Neural cell (in vitro differentiated cells): ENCODE measurements around the gene TGM4. TPM values are rescaled to one million over a fixed set of nuclear protein-coding genes. Genes with fewer than 3 reads are reported as not detected.

Experiments used
- H2AFZ ChIP-seq: fragments of 200-600, 300-800 bp; sonication (generic), shearing (Covaris generic); 2 replicates; pipeline ENCODE4 v1.6.0; 2014; ENCODE audit warnings: low read depth, mild to moderate bottlenecking, antibody characterized with exemption, low read length, moderate library complexity
- H3F3A ChIP-seq: fragments of 200-600 bp; shearing (Covaris generic); 2 replicates; pipeline ENCODE4 v1.6.1; 2016; ENCODE audit warnings: mild to moderate bottlenecking, moderate library complexity, mixed read lengths, antibody characterized with exemption, low read length; ENCODE audit not compliant: insufficient read depth, poor library complexity, severe bottlenecking
- H3K27ac ChIP-seq: fragments of 200-600, 300-800 bp; sonication (generic), shearing (Covaris generic); 2 replicates; pipeline ENCODE4 v1.5.1; 2014; ENCODE audit warnings: mild to moderate bottlenecking, low read length, moderate library complexity
- H3K27me3 ChIP-seq: fragments of 300-800, 200-600 bp; sonication (generic), shearing (Covaris generic); 2 replicates; pipeline ENCODE4 v1.6.0; 2014; ENCODE audit warnings: mild to moderate bottlenecking, low read depth, low read length, moderate library complexity; ENCODE audit not compliant: insufficient read depth
- H3K36me3 ChIP-seq: fragments of 300-800, 200-600 bp; sonication (generic), shearing (Covaris generic); 2 replicates; pipeline ENCODE4 v1.5.1; 2014; ENCODE audit warnings: mild to moderate bottlenecking, antibody characterized with exemption, low read length, moderate library complexity; ENCODE audit not compliant: insufficient read depth
- H3K4me2 ChIP-seq: fragments of 300-800, 200-600 bp; sonication (generic), shearing (Covaris generic); 2 replicates; pipeline ENCODE4 v1.6.0; 2014; ENCODE audit warnings: mild to moderate bottlenecking, low read length
- H3K4me3 ChIP-seq: fragments of 300-800, 200-600 bp; sonication (generic), shearing (Covaris generic); 2 replicates; pipeline ENCODE4 v1.5.1; 2014; ENCODE audit warnings: mild to moderate bottlenecking, low read length, moderate library complexity
- H3K79me2 ChIP-seq: fragments of 200-600 bp; shearing (Covaris generic); replicated peaks from 2 replicates; pipeline ENCODE4 v1.6.0; 2014; ENCODE audit warnings: mild to moderate bottlenecking, low read length, moderate library complexity; ENCODE audit not compliant: insufficient read depth
- H3K9ac ChIP-seq: fragments of 300-800, 200-600 bp; sonication (generic), shearing (Covaris generic); 2 replicates; pipeline ENCODE4 v1.6.1; 2016; ENCODE audit warnings: mild to moderate bottlenecking, low read length, mixed read lengths
- H3K9me2 ChIP-seq: fragments of 200-600 bp; shearing (Covaris generic); 2 replicates; pipeline ENCODE4 v1.6.1; 2016; ENCODE audit warnings: mild to moderate bottlenecking, low read length, mixed read lengths; ENCODE audit not compliant: insufficient read depth
- H3K9me3 ChIP-seq: fragments of 200-600, 300-800 bp; sonication (generic), shearing (Covaris generic); 2 replicates; pipeline ENCODE4 v1.6.1; 2016; ENCODE audit warnings: mild to moderate bottlenecking, mixed run types, low read length, moderate library complexity, mixed read lengths
- H4K20me1 ChIP-seq: fragments of 200-600 bp; shearing (Covaris generic); 2 replicates; pipeline ENCODE4 v1.6.1; 2016; ENCODE audit warnings: mild to moderate bottlenecking, mixed run types; ENCODE audit not compliant: insufficient read depth
- EP300 ChIP-seq: fragments of 450-650 bp; conservative IDR thresholded peaks from 2 replicates; pipeline ENCODE4 v1.6.1; 2014; ENCODE audit warnings: antibody characterized with exemption, mild to moderate bottlenecking, moderate library complexity; ENCODE audit not compliant: poor library complexity, severe bottlenecking
- EZH2 ChIP-seq: fragments of 200-600, 300-800 bp; shearing (Covaris generic), sonication (generic); IDR thresholded peaks from 2 replicates; pipeline ENCODE4 v1.6.1; 2014; ENCODE audit warnings: antibody characterized with exemption, low read length, borderline replicate concordance, mild to moderate bottlenecking; ENCODE audit not compliant: insufficient read depth, poor library complexity, severe bottlenecking
- MXI1 ChIP-seq: fragments of 450-650 bp; conservative IDR thresholded peaks from 2 replicates; pipeline ENCODE4 v1.6.1; 2014; ENCODE audit warnings: antibody characterized with exemption, mild to moderate bottlenecking; ENCODE audit not compliant: poor library complexity, severe bottlenecking
- POLR2AphosphoS5 ChIP-seq: IDR thresholded peaks from 2 replicates; pipeline ENCODE4 v1.6.1; 2012
- RAD21 ChIP-seq: fragments of 450-650 bp; conservative IDR thresholded peaks from 2 replicates; pipeline ENCODE4 v1.6.1; 2014; ENCODE audit warnings: antibody characterized with exemption, mild to moderate bottlenecking, moderate library complexity
- SMC3 ChIP-seq: fragments of 450-650 bp; conservative IDR thresholded peaks from 2 replicates; pipeline ENCODE4 v1.6.1; 2014; ENCODE audit warnings: antibody characterized with exemption, mild to moderate bottlenecking, moderate library complexity; ENCODE audit not compliant: poor library complexity
- TAF1 ChIP-seq: IDR thresholded peaks from 2 replicates; pipeline ENCODE4 v1.6.1; 2012; ENCODE audit warnings: low read depth
- polyA plus RNA-seq: library from polyadenylated mRNA; depleted of rRNA; stranded (reverse); fragments of >200 nt; gene quantifications from 2 replicates; pipeline ENCODE4 v1.2.3, GENCODE V29; 2014
- TF ChIP-seq, protein P1 (sequence below): fragments of 450-650 bp; IDR thresholded peaks from 2 replicates; pipeline ENCODE4 v1.5.1; 2014; ENCODE audit warnings: antibody characterized with exemption, mild to moderate bottlenecking, moderate library complexity; ENCODE audit not compliant: poor library complexity, severe bottlenecking

The TGM4 gene
- polyA plus RNA-seq, 1 donor from 2014 or later = not detected

DNA sequence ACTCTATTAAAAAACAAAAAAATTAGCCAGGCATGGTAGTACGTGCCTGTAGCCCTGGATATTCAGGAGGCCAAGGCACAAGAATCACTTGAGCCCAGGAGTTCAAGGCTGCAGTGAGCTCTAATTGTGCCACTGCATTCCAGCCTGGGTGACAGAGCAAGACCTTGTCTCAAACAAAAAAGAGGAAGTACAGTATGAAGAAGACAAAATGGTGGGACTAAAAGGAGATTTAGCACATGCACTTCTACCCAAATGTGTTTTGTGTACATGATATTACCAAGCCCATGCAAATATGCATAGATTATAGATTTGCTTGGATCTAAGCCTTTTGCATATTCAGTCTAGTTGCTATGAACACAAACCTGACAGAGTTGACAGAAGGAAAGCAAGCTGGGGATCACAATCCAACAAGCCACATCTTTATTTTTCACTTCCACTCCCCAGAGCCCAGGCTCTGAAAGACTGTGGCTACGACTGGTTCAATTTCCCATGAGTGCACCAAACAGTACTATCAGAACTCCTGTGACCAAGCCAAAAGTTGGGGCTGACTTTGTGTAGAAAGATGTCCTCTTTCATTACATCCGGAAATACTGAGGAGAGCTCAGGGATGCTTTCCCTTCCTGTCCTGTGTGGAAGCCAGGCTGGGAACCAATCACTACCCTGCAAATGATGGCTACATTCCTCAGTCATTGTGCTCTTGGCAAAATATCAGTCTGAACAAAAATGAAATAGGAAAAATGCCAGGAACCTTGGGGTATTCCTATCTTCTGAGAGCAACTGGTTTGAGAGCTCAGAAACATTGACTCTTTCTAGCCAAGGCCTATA lies 49.4 kb downstream of the TGM4 start:
- Histone ChIP-seq H3K9me3 (no peaks in the 10 kb centered on the region), H3K4me2 (no peak overlapping the region), H3K4me3 (no peak overlapping the region), H3K9me2 (no peaks in the 10 kb centered on the region), H3F3A (no peaks in the 10 kb centered on the region), H4K20me1 (no peaks in the 10 kb centered on the region), H3K36me3 (no peaks in the 10 kb centered on the region), H3K79me2 (no peaks in the 10 kb centered on the region), H3K27ac (no peak overlapping the region), H3K9ac (no peak overlapping the region), H2AFZ (no peak overlapping the region), H3K27me3 (no peaks in the 10 kb centered on the region)
- no peak for TF ChIP-seq MXI1
- TF ChIP-seq EZH2 = no peak
- TF ChIP-seq RAD21 = no peak
- TF ChIP-seq, protein P1, sequence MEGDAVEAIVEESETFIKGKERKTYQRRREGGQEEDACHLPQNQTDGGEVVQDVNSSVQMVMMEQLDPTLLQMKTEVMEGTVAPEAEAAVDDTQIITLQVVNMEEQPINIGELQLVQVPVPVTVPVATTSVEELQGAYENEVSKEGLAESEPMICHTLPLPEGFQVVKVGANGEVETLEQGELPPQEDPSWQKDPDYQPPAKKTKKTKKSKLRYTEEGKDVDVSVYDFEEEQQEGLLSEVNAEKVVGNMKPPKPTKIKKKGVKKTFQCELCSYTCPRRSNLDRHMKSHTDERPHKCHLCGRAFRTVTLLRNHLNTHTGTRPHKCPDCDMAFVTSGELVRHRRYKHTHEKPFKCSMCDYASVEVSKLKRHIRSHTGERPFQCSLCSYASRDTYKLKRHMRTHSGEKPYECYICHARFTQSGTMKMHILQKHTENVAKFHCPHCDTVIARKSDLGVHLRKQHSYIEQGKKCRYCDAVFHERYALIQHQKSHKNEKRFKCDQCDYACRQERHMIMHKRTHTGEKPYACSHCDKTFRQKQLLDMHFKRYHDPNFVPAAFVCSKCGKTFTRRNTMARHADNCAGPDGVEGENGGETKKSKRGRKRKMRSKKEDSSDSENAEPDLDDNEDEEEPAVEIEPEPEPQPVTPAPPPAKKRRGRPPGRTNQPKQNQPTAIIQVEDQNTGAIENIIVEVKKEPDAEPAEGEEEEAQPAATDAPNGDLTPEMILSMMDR = no peak
- no peak for TF ChIP-seq POLR2AphosphoS5

DNA sequence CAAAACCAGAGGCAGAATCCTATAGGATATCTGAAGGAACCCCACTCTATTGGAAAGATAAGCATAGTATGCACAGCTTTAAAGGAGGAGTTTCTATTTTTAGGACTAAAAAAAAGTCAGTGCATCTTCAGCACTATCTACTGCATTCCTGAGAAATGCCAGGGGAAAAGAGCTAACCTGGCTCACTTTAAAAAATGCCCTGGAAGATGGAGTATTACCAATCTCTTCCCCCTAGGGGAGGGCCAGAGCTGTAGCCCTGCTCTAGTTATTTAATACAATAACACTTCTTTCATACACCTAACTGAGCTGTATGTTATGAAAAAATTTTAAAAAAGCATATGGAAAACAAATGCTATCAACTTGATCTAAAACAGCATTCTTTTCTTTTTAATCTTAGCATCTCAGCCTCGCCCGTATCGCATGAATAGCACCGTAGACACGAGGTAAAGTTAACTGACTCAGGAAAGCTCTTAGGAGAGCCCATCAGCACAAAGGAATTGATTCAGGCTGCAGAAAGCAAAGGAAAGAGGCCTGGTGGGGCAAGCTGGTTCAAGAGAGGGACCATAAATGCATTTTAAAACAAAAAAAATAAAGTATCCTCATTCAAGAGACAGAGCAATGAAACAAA lies 50.2 kb downstream of the TGM4 start:
- Histone ChIP-seq H3K9ac (no peak overlapping the region), H3K27ac (no peak overlapping the region), H3K79me2 (no peaks in the 10 kb centered on the region), H3K36me3 (no peaks in the 10 kb centered on the region), H3F3A (no peaks in the 10 kb centered on the region), H2AFZ (no peak overlapping the region), H3K4me2 (no peak overlapping the region), H3K4me3 (no peak overlapping the region), H3K9me3 (no peaks in the 10 kb centered on the region), H3K27me3 (no peaks in the 10 kb centered on the region), H4K20me1 (no peaks in the 10 kb centered on the region), H3K9me2 (no peaks in the 10 kb centered on the region)
- TF ChIP-seq SMC3 = no peak
- TF ChIP-seq, protein P1 = no peak
- no peak for TF ChIP-seq EP300
- TF ChIP-seq TAF1 = no peak
- TF ChIP-seq POLR2AphosphoS5 = no peak
- TF ChIP-seq EZH2 = no peak

DNA sequence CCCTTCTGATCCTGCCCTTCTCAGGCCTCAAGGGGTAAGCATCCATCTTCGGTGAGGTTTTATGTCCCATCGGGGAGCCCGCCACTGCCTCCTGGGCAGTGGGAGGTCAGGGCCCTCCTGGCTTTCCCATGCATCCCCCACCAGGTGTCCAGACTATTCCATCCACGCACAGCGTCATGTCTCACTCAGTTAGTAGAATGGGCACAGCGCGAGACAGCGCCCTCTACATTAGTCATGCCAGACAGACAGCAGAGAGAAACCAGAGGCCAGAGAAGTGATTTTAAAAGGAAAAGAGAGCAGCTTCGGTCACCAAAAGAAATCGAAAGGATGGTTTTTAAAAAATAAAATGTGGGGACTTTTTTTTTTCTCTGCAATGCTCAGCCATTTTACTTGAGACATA lies 51.8 kb downstream of the TGM4 start:
- Histone ChIP-seq H3F3A (no peaks in the 10 kb centered on the region), H3K79me2 (no peaks in the 10 kb centered on the region), H3K9me2 (no peaks in the 10 kb centered on the region), H3K4me3 (no peak overlapping the region), H4K20me1 (no peaks in the 10 kb centered on the region), H3K9ac (no peak overlapping the region), H2AFZ (no peak overlapping the region), H3K27ac (no peak overlapping the region), H3K9me3 (no peaks in the 10 kb centered on the region), H3K36me3 (no peaks in the 10 kb centered on the region), H3K4me2 (no peak overlapping the region), H3K27me3 (no peaks in the 10 kb centered on the region)
- no peak for TF ChIP-seq MXI1
- TF ChIP-seq RAD21 = no peak
